Measurements from ENCODE around the gene HOXA4. TPM values are rescaled to one million over a fixed set of nuclear protein-coding genes. Genes with fewer than 3 reads are reported as not detected.

The HOXA4 gene
- total and polyA plus RNA-seq, 2 of the 4 experiments (the other 2 are of a cell fraction), result 0.36 to 8.0 TPM

- TF ChIP-seq SMC3 (IDR thresholded peaks at IDR 0.05; ENCODE audit: low read depth, low read length), result no peak
- TF ChIP-seq CEBPB (IDR thresholded peaks at IDR 0.05; ENCODE audit: low read depth, low read length), result no peak
Observed at GRCh38 chr7:27166531-27167505, 36.3 kb upstream of the HOXA4 start (continued).

- H3K27ac ChIP-seq (ENCODE audit: insufficient read depth, low read length), result no peak overlapping the region
- H3K9me1 ChIP-seq (ENCODE audit: insufficient read depth, low read length), result no peaks in the 10 kb centered on the region
- H2BK20ac ChIP-seq (ENCODE audit: low read depth, low read length), result no peak overlapping the region
- no peak overlapping the region for H3K18ac ChIP-seq (ENCODE audit: low read depth, low read length)
- TF ChIP-seq RCOR1 (IDR thresholded peaks at IDR 0.05; ENCODE audit: insufficient replicate concordance, low read length) (no peak), CEBPB (IDR thresholded peaks at IDR 0.05; ENCODE audit: low read depth, low read length) (no peak), CTCF (conservative IDR thresholded peaks at IDR 0.05; ENCODE audit: low read depth, low read length) (no peak), BHLHE40 (IDR thresholded peaks at IDR 0.05; ENCODE audit: low read depth, low read length) (no peak), RAD21 (IDR thresholded peaks at IDR 0.05; ENCODE audit: low read length) (no peak), FOS (IDR thresholded peaks at IDR 0.05; ENCODE audit: low read depth, low read length) (no peak), MAFK (IDR thresholded peaks at IDR 0.05; ENCODE audit: low read depth, low read length) (no peak), CHD1 (IDR thresholded peaks at IDR 0.05; ENCODE audit: low read depth, low read length) (no peak)
- no TSS peak for BruUV-seq (replicated peaks)
- H3K27me3 ChIP-seq (ENCODE audit: control insufficient read depth, insufficient read depth, low read length), result peaks cover 76% of the 10 kb centered on the region
- no peak overlapping the region for H3K14ac ChIP-seq (replicated peaks; ENCODE audit: low read depth, low read length)
- no peak overlapping the region for H3K9ac ChIP-seq (ENCODE audit: low read depth, low read length)
- WGBS, 2 experiments (ENCODE audit: extremely low coverage in 2 of 2, insufficient read length in 1 of 2), result 8% methylated on average over 16 of the region's 46 CpGs; no CpG with 5 or more reads in 1 of the 2 experiments
- H3K4me2 ChIP-seq (ENCODE audit: low read depth, low read length), result no peak overlapping the region
- peak overlapping the region; percentile 67 for H2AFZ ChIP-seq (replicated peaks; ENCODE audit: low read length, poor library complexity)
- no peak overlapping the region for H4K91ac ChIP-seq (ENCODE audit: insufficient read depth, low read depth, low read length)
- no peak overlapping the region for H3K4ac ChIP-seq (ENCODE audit: low read depth, low read length)
- no peak overlapping the region for H2BK5ac ChIP-seq (ENCODE audit: low read depth, low read length, poor library complexity, severe bottlenecking)
- no peak overlapping the region for H2BK15ac ChIP-seq (ENCODE audit: low read depth, low read length)
- no peak overlapping the region for H3K4me3 ChIP-seq (ENCODE audit: insufficient read depth, low read depth, low read length)
- no peak overlapping the region for H2AK5ac ChIP-seq (ENCODE audit: low read depth, low read length)
- no peak overlapping the region for H2AK9ac ChIP-seq (replicated peaks; ENCODE audit: low read depth, low read length, poor library complexity)
- DNase-seq, result no peak
- no peak overlapping the region for H4K5ac ChIP-seq (ENCODE audit: low read depth, low read length)
- no peak overlapping the region for H3K56ac ChIP-seq (ENCODE audit: extremely low read depth, insufficient read depth, low read length)
- POLR2A ChIA-PET (ENCODE audit: unreplicated experiment), result no interaction called here
- H3K9me3 ChIP-seq (ENCODE audit: control insufficient read depth, insufficient read depth, low read length), result peaks cover 21% of the 10 kb centered on the region
- ATAC-seq (ENCODE audit: low read depth), result no peak
- H3K4me1 ChIP-seq (ENCODE audit: control insufficient read depth, insufficient read depth, low read length), result no peaks in the 10 kb centered on the region
- H2BK120ac ChIP-seq (ENCODE audit: low read depth, low read length), result no peak overlapping the region
- in situ Hi-C loops (cut with MboI; ENCODE audit: low sequenced_read_pairs) (no loop called here), dilution Hi-C loops (cut with HindIII; ENCODE audit: low sequenced_read_pairs, unreplicated experiment) (no loop called here), intact Hi-C loops (cut with micrococcal nuclease) (loop anchor here (10.0 kb wide), 1 partner anchor 1911 kb away; no protein-coding TSS in a partner anchor)
- no peak overlapping the region for H3K23ac ChIP-seq (ENCODE audit: low read depth, low read length)
- no peak overlapping the region for H4K8ac ChIP-seq (ENCODE audit: low read depth in 2 of 2, low read length in 2 of 2)
- CTCF ChIA-PET, result interaction anchor here (1.0 to 1.6 kb wide), 2 partner anchors 15 to 30 kb away, joined by 3 read pairs; no protein-coding TSS in a partner anchor
- H3K36me3 ChIP-seq (ENCODE audit: control insufficient read depth, insufficient read depth, low read length), result no peaks in the 10 kb centered on the region
- H4K20me1 ChIP-seq (ENCODE audit: insufficient read depth, low read length), result 0 out of 2 replicates have a peak, but pooled peaks cover 3% of the 10 kb centered on the region
- H3K79me1 ChIP-seq (ENCODE audit: low read depth in 1 of 2, low read length in 2 of 2), result no peaks in the 10 kb centered on the region
Observed at GRCh38 chr7:27165996-27166530, 35.5 kb upstream of the HOXA4 start.

All from IMR-90 (cell line).